PC-9 (cell line): ENCODE data around the gene SBF2.

Experiments used
- CTCF ChIP-seq: fragments of 200-600 bp; sonication (generic); conservative IDR thresholded peaks from 2 replicates; pipeline ENCODE4 v1.6.1; 2017; ENCODE audit warnings: mixed run types, antibody characterized with exemption, mild to moderate bottlenecking, moderate library complexity
- EZH2 ChIP-seq: fragments of 200-600 bp; sonication (generic); IDR thresholded peaks from 2 replicates; pipeline ENCODE4 v1.8.0; 2017; ENCODE audit warnings: antibody characterized with exemption, low read depth

- TF ChIP-seq CTCF (no peak), EZH2 (no peak)
Observed at GRCh38 chr11:10058356-10058755, 235.7 kb downstream of the SBF2 start.
